Breast epithelium (tissue), 3 donors: ENCODE data around the gene OPRD1.

Experiments
- CTCF ChIP-seq, 3 donors: fragments of 450-650 bp; IDR thresholded peaks; one replicate each; pipeline ENCODE4 v1.5.1; 2016 to 2017; ENCODE audit warnings: antibody characterized with exemption in 3 of 3, mild to moderate bottlenecking in 3 of 3, moderate library complexity in 3 of 3
- POLR2A ChIP-seq: fragments of 450-650 bp; IDR thresholded peaks from one replicate; pipeline ENCODE4 v1.6.1; 2016; ENCODE audit warnings: antibody characterized with exemption, mild to moderate bottlenecking, moderate library complexity

- TF ChIP-seq CTCF (IDR thresholded peaks at IDR 0.05) (no peak), POLR2A (no peak)
These were observed 71.3 kb downstream of the OPRD1 start for GRCh38 chr1:28883242-28883616.
